ENCODE results near the gene PROSER3. TPM values are rescaled to one million over a fixed set of nuclear protein-coding genes. Genes with fewer than 3 reads are reported as not detected.
A peak's percentile ranks its signal among the peaks of the same experiment; 100 is the strongest.

The PROSER3 gene
- total and polyA plus RNA-seq, 2 of the 13 experiments (the other 11 are each of a cell fraction or from before 2014, with no cell fraction given) = 5.1 to 5.7 TPM

DNA sequence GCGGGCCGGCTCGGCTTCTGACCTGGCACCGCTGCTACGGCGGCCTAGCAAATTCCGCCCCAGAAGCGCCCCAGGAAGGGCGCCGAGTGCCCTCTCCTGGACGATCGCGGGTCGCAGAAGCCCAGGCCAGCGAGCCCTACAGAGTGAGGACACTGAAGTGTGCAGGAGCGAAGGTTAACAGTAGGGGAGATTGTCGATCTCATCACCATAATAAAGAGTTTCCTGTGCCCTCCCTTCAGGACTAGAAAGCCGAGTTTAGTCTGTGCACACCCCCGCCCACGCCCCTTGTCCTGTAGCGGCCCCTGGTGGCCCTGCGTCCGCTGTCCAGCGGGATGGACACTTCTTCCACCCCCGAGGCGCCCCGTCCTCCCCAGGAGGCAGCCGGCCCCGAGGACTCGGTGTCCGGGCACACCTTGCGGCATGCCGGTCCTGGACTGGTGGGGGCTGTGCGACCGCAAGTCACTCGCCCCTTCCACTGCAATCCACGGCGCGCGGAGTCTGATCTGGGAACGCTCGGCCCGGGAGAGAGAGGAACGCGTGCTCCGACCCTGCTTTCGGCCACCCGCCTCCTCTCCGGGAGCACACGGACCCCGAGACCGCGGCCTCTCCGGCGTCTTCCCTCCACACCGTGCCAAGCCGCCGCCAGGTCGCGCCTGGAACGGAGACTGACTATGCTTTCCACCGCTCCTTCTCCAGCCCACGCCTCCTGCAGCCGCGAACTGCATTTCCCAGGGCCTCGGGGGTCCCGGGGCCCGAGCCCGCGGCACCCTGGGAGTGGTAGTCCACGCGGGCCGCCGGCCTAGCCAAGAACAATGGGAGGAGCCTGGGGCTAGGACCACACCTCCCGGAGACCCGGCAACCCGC is 40.9 kb upstream of the PROSER3 start (continued):
- no peak for TF ChIP-seq ZHX1 (CRISPR knock-in tag; IDR thresholded peaks at IDR 0.05; ENCODE audit: low read depth)
- TF ChIP-seq ZNF124 (CRISPR knock-in tag; IDR thresholded peaks at IDR 0.05) = peak; percentile 20
- TF ChIP-seq ZNF790 (CRISPR knock-in tag; IDR thresholded peaks at IDR 0.05; ENCODE audit: borderline replicate concordance) = peak; percentile 72; the same call in 1 of the 2 replicates
- TF ChIP-seq, protein P1, sequence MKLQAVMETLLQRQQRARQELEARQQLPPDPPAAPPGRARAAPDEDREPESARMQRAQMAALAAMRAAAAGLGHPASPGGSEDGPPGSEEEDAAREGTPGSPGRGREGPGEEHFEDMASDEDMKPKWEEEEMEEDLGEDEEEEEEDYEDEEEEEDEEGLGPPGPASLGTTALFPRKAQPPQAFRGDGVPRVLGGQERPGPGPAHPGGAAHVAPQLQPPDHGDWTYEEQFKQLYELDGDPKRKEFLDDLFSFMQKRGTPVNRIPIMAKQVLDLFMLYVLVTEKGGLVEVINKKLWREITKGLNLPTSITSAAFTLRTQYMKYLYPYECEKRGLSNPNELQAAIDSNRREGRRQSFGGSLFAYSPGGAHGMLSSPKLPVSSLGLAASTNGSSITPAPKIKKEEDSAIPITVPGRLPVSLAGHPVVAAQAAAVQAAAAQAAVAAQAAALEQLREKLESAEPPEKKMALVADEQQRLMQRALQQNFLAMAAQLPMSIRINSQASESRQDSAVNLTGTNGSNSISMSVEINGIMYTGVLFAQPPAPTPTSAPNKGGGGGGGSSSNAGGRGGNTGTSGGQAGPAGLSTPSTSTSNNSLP (IDR thresholded peaks at IDR 0.05; ENCODE audit: low read depth, low read length) = peak; percentile 56; the same call in 1 of the 2 replicates
- no peak for TF ChIP-seq NFE2 (CRISPR knock-in tag; IDR thresholded peaks at IDR 0.05)
- no peak; the same call in 1 of the 2 replicates for TF ChIP-seq TFDP1 (CRISPR knock-in tag; IDR thresholded peaks at IDR 0.05; ENCODE audit: borderline replicate concordance)
- TF ChIP-seq GPBP1L1 (CRISPR knock-in tag; IDR thresholded peaks at IDR 0.05) = no peak
- TF ChIP-seq, protein P2, sequence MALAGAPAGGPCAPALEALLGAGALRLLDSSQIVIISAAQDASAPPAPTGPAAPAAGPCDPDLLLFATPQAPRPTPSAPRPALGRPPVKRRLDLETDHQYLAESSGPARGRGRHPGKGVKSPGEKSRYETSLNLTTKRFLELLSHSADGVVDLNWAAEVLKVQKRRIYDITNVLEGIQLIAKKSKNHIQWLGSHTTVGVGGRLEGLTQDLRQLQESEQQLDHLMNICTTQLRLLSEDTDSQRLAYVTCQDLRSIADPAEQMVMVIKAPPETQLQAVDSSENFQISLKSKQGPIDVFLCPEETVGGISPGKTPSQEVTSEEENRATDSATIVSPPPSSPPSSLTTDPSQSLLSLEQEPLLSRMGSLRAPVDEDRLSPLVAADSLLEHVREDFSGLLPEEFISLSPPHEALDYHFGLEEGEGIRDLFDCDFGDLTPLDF (CRISPR knock-in tag; IDR thresholded peaks at IDR 0.05) = peak; percentile 66; the same call in 1 of the 2 replicates
- no peak for TF ChIP-seq ATAD3A (CRISPR knock-in tag; IDR thresholded peaks at IDR 0.05)
- TF ChIP-seq ZKSCAN1 (IDR thresholded peaks at IDR 0.05; ENCODE audit: low read length) = peak; percentile 26; the same call in 1 of the 2 replicates
- TF ChIP-seq, protein P3, sequence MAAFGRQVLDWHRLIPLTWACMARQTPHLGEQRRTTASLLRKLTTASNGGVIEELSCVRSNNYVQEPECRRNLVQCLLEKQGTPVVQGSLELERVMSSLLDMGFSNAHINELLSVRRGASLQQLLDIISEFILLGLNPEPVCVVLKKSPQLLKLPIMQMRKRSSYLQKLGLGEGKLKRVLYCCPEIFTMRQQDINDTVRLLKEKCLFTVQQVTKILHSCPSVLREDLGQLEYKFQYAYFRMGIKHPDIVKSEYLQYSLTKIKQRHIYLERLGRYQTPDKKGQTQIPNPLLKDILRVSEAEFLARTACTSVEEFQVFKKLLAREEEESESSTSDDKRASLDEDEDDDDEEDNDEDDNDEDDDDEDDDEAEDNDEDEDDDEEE (CRISPR knock-in tag; IDR thresholded peaks at IDR 0.05) = 0 out of 2 replicates have a peak, but pooled peaks have one; percentile 53
- TF ChIP-seq DMAP1 (CRISPR knock-in tag; IDR thresholded peaks at IDR 0.05) = 0 out of 2 replicates have a peak, but pooled peaks have one; percentile 36
- peak; percentile 36 for TF ChIP-seq GATAD2A (CRISPR knock-in tag; IDR thresholded peaks at IDR 0.05)
- TF ChIP-seq, protein P4, sequence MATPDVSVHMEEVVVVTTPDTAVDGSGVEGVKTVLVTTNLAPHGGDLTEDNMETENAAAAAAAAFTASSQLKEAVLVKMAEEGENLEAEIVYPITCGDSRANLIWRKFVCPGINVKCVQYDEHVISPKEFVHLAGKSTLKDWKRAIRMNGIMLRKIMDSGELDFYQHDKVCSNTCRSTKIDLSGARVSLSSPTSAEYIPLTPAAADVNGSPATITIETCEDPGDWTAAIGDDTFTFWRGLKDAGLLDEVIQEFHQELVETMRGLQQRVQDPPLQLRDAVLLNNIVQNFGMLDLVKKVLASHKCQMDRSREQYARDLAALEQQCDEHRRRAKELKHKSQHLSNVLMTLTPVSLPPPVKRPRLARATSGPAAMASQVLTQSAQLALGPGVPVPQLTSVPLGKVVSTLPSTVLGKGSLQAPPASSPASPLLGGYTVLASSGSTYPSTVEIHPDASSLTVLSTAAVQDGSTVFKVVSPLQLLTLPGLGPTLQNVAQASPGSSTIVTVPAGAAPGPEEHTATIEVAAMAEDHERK (CRISPR knock-in tag; IDR thresholded peaks at IDR 0.05; ENCODE audit: low read depth) = 0 out of 2 replicates have a peak, but pooled peaks have one; percentile 57

Data from HepG2 (cell line).